ENCODE data around the gene DNAAF3.

DNA sequence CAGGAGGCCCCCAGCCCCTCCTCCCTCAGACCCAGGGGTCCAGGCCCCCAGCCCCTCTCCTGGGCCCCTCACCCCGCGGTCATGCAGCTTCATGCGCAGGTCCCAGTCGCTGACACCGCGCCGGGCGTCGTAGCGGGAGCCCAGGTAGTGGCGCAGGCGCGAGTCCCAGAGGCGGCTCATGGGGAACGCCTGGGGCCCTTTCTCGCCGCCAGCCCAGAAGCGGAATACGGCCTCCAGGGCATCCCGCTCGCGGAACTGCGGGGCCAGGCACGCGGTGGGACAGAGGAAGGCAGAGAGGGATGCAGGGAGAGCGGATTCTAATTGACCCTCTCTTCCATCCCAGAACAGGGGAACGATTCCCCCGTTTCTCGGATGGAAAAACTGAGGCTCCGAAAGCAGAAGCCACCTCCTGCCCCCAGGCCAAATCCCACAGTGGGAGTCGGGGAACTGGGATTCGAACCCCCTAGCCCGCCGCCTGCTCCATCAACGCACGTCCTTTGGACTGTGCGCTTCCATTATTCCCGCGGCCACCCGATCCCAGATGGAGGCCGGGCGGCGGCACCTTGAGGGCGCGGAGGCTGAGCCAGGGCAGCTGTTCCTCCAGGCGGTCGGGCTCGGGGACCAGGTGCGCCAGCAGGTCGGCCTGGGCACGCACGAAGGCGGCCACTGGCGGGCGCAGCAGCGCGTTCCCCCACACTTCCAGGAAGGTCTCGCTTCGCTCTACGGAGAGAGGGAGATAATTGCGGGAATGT is 4.7 kb downstream of the DNAAF3 start:
- TF ChIP-seq, protein P1, sequence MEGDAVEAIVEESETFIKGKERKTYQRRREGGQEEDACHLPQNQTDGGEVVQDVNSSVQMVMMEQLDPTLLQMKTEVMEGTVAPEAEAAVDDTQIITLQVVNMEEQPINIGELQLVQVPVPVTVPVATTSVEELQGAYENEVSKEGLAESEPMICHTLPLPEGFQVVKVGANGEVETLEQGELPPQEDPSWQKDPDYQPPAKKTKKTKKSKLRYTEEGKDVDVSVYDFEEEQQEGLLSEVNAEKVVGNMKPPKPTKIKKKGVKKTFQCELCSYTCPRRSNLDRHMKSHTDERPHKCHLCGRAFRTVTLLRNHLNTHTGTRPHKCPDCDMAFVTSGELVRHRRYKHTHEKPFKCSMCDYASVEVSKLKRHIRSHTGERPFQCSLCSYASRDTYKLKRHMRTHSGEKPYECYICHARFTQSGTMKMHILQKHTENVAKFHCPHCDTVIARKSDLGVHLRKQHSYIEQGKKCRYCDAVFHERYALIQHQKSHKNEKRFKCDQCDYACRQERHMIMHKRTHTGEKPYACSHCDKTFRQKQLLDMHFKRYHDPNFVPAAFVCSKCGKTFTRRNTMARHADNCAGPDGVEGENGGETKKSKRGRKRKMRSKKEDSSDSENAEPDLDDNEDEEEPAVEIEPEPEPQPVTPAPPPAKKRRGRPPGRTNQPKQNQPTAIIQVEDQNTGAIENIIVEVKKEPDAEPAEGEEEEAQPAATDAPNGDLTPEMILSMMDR (IDR thresholded peaks at IDR 0.05 in 4 of 5, conservative IDR thresholded peaks at IDR 0.05 in 1 of 5): no peak
- no peak for TF ChIP-seq POLR2A (IDR thresholded peaks at IDR 0.05)

All from gastrocnemius medialis (tissue), 4 donors.